ENCODE measurements around the gene PSD.

The PSD gene

GRCh38 chr10:102444851-102445250, 26.3 kb upstream of the PSD start:
- DNase-seq (ENCODE audit: low read depth in 2 of 2), result no peak

GRCh38 chr10:102438374-102438773, 19.8 kb upstream of the PSD start:
- no peak for DNase-seq (ENCODE audit: low read depth in 2 of 2)

- no peak for DNase-seq (ENCODE audit: low read depth in 2 of 2)
Measured at GRCh38 chr10:102437515-102437914, 18.9 kb upstream of the PSD start.

- DNase-seq (ENCODE audit: low read depth in 2 of 2), result no peak
Measured at GRCh38 chr10:102436312-102436711, 17.7 kb upstream of the PSD start.

GRCh38 chr10:102435529-102436233, 17.1 kb upstream of the PSD start:
- DNase-seq (ENCODE audit: low read depth in 2 of 2), result no peak

- no peak for DNase-seq (ENCODE audit: low read depth in 2 of 2)
Measured at GRCh38 chr10:102435133-102435497, 16.5 kb upstream of the PSD start.

- no peak for DNase-seq (ENCODE audit: low read depth in 2 of 2)
Measured at GRCh38 chr10:102434394-102435132, 16.0 kb upstream of the PSD start.

GRCh38 chr10:102433619-102434046, 15.0 kb upstream of the PSD start:
- DNase-seq (ENCODE audit: low read depth in 2 of 2), result no peak

- peak; percentile 95 for DNase-seq (ENCODE audit: low read depth in 2 of 2)
Measured at GRCh38 chr10:102432162-102432950, 13.8 kb upstream of the PSD start, which contains the start of gene CUEDC2. CUEDC2 (minus strand) TSS chr10:102432574; CDS start chr10:102425188, 7,386 bp downstream.

GRCh38 chr10:102431452-102432124, 13.0 kb upstream of the PSD start:
- no peak for DNase-seq (ENCODE audit: low read depth in 2 of 2)

GRCh38 chr10:102429468-102429867, 10.9 kb upstream of the PSD start:
- no peak for DNase-seq (ENCODE audit: low read depth in 2 of 2)

GRCh38 chr10:102426803-102427287, 8.3 kb upstream of the PSD start:
- DNase-seq (ENCODE audit: low read depth in 2 of 2), result no peak

- no peak for DNase-seq (ENCODE audit: low read depth in 2 of 2)
Measured at GRCh38 chr10:102425444-102425843, 6.9 kb upstream of the PSD start.

- no peak for DNase-seq (ENCODE audit: low read depth in 2 of 2)
Measured at GRCh38 chr10:102424916-102425315, 6.3 kb upstream of the PSD start.

GRCh38 chr10:102424145-102424544, 5.6 kb upstream of the PSD start:
- no peak for DNase-seq (ENCODE audit: low read depth in 2 of 2)

GRCh38 chr10:102423372-102423968, 4.9 kb upstream of the PSD start:
- DNase-seq (ENCODE audit: low read depth in 2 of 2), result no peak

- DNase-seq (ENCODE audit: low read depth in 2 of 2), result no peak
Measured at GRCh38 chr10:102422545-102423129, 4.1 kb upstream of the PSD start.

- DNase-seq (ENCODE audit: low read depth in 2 of 2), result no peak
Measured at GRCh38 chr10:102421757-102422512, 3.4 kb upstream of the PSD start.

- no peak for DNase-seq (ENCODE audit: low read depth in 2 of 2)
Measured at GRCh38 chr10:102421507-102421756, 2.8 kb upstream of the PSD start.

GRCh38 chr10:102420714-102421506, 2.3 kb upstream of the PSD start, which contains the start of gene FBXL15:
FBXL15 (plus strand) TSS chr10:102420836; CDS start chr10:102421130, 294 bp downstream.
- peak; percentile 91 to 94 for DNase-seq (ENCODE audit: low read depth in 2 of 2)
